ENCODE results near the gene TMEM151B.

The TMEM151B gene

DNA sequence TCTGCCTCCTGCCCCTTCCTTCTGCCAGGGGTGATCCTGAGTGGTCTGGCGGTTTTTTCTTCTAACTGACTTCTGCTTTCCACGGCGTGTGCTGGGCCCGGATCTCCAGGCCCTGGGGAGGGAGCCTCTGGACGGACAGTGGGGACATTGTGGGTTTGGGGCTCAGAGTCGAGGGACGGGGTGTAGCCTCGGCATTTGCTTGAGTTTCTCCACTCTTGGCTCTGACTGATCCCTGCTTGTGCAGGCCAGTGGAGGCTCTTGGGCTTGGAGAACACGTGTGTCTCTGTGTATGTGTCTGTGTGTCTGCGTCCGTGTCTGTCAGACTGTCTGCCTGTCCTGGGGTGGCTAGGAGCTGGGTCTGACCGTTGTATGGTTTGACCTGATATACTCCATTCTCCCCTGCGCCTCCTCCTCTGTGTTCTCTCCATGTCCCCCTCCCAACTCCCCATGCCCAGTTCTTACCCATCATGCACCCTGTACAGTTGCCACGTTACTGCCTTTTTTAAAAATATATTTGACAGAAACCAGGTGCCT is 36.6 kb upstream of the TMEM151B start:
- peak overlapping the region; percentile 49 to 58 for H3K9ac ChIP-seq (ENCODE audit: low read length in 2 of 2)
- H3K36me3 ChIP-seq (ENCODE audit: control insufficient read depth in 2 of 2, insufficient read depth in 2 of 2, low read length in 2 of 2), result peaks cover 22 to 38% of the 10 kb centered on the region in 2 donors
- peaks cover 91% of the 10 kb centered on the region for H3K4me1 ChIP-seq (ENCODE audit: control insufficient read depth, insufficient read depth, low read length)
- H3K27me3 ChIP-seq (ENCODE audit: control insufficient read depth in 1 of 2, insufficient read depth in 2 of 2, low read length in 2 of 2), result no peaks in the 10 kb centered on the region
- peak overlapping the region; percentile 32 to 35 for H3K4me3 ChIP-seq (ENCODE audit: low read length in 2 of 2)
- peak overlapping the region; percentile 97 for H3K27ac ChIP-seq (ENCODE audit: low read length)
- no peaks in the 10 kb centered on the region for H3K9me3 ChIP-seq (ENCODE audit: control insufficient read depth in 2 of 2, low read length in 2 of 2)

DNA sequence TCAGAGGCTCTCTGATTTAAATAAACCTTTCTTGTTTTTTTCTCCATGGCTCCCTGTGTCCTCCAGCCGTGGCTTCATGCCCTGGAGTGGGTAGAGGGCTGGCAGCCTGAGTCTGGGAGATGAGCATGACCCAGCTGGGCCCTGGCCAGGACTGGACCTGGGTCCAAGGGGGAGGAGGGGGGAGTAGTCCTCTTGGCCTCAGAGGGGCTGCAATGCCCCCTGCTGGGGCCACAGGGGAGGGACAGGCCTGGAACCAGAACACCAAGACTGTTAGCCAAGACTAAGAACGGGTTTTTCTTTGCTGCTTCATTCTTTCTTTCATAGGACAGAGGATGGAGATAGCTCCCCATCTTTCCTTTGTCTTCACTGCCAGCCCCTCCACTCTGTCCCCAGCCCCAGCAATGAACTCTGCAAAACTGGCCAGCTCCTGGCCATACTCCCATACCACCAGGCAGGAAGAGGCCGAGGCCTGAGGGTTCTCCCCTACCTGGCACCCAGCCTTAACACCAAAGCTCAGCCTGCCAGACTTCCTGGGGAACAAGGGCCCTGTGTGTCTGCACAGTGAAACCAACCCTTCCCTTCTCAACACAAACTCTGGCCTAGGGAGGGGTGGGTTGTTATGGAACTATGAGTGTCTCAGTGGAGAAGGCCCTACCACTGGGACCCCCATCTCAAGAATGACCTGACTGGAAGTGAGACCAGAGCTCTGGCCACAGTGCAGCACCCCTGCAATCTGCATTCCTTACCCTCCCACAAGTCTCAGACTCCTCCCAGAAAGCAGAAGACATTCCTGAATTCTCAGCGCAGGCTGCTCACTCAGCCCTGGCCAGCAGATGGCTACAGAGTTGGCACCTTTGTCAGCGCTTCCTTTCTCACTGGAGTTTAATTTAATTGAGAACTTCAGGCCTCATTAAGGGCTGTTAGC is 35.9 kb upstream of the TMEM151B start:
- Histone ChIP-seq H3K36me3 (ENCODE audit: control insufficient read depth in 2 of 2, insufficient read depth in 2 of 2, low read length in 2 of 2) (peaks cover 22 to 34% of the 10 kb centered on the region in 2 donors), H3K4me3 (ENCODE audit: low read length in 2 of 2) (peak overlapping the region; percentile 18 to 52), H3K27me3 (ENCODE audit: control insufficient read depth in 1 of 2, insufficient read depth in 2 of 2, low read length in 2 of 2) (no peaks in the 10 kb centered on the region), H3K27ac (ENCODE audit: low read length) (peak overlapping the region; percentile 97), H3K9me3 (ENCODE audit: control insufficient read depth in 2 of 2, low read length in 2 of 2) (no peaks in the 10 kb centered on the region), H3K4me1 (ENCODE audit: control insufficient read depth, insufficient read depth, low read length) (peaks cover 85% of the 10 kb centered on the region), H3K9ac (ENCODE audit: low read length in 2 of 2) (peak overlapping the region; percentile 42 to 68)

DNA sequence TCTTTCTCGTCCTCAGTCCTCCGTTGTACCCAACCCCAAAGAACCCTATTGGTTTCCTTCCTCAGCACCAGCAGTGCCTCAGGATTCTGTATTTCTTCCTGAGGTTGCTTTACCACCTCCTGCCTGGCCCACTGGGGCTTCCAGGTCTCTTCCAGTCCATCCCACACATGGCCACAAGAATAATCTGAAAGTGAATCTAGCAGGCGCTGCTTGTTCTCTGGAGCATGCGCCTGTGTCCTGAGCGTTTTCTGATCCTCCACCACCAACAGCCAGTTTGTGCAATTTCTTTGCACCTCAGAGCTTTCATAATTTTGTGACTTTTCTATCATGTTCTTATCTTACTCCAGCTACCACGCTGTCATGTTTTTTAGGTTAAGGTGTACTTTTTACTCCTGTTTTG is 35.0 kb upstream of the TMEM151B start:
- Histone ChIP-seq H3K27ac (ENCODE audit: low read length) (peak overlapping the region; percentile 97), H3K9ac (ENCODE audit: low read length in 2 of 2) (peak overlapping the region; percentile 42 to 68), H3K4me1 (ENCODE audit: control insufficient read depth, insufficient read depth, low read length) (peaks cover 76% of the 10 kb centered on the region), H3K9me3 (ENCODE audit: control insufficient read depth in 2 of 2, low read length in 2 of 2) (no peaks in the 10 kb centered on the region), H3K27me3 (ENCODE audit: control insufficient read depth in 1 of 2, insufficient read depth in 2 of 2, low read length in 2 of 2) (no peaks in the 10 kb centered on the region), H3K4me3 (ENCODE audit: low read length in 2 of 2) (peak overlapping the region in 1 of 2 donors; percentile 52), H3K36me3 (ENCODE audit: control insufficient read depth in 2 of 2, insufficient read depth in 2 of 2, low read length in 2 of 2) (peaks cover 14 to 26% of the 10 kb centered on the region in 2 donors)

DNA sequence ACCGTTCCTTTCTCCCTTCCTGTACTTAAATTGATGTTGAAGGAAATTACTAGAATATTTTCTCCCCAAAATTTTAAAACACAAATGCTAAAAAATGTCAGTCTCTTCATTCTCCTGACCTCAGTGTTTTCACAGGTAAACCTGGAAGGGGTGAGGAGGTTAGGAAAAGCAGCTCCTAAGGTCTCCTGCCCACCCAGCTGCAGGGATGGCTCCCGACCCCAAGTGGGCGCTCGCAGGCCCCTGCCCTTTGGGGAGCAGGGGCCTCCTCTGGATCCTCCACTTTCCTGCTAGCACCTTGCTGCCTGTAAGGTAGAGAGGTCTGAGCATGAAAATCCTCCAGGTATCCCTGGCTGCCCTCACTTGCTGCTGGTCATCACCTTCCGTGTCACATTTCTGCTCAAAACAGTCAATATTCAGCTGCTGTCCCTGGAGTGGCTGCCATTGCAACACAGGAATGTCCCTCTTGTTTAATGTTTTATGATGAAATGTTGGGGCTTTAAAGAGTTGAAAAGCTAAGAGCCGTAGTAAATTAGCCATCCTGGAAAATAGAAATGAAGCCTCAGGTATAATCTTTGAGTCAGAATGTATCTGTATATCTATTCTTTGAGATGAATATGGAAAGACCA is 34.2 kb upstream of the TMEM151B start:
- H3K27me3 ChIP-seq (ENCODE audit: control insufficient read depth in 1 of 2, insufficient read depth in 2 of 2, low read length in 2 of 2), result no peaks in the 10 kb centered on the region
- H3K36me3 ChIP-seq (ENCODE audit: control insufficient read depth in 2 of 2, insufficient read depth in 2 of 2, low read length in 2 of 2), result peaks cover 12 to 22% of the 10 kb centered on the region in 2 donors
- peak overlapping the region; percentile 97 for H3K27ac ChIP-seq (ENCODE audit: low read length)
- H3K9me3 ChIP-seq (ENCODE audit: control insufficient read depth in 2 of 2, low read length in 2 of 2), result no peaks in the 10 kb centered on the region
- H3K9ac ChIP-seq (ENCODE audit: low read length in 2 of 2), result peak overlapping the region in 1 of 2 donors; percentile 42
- H3K4me3 ChIP-seq (ENCODE audit: low read length in 2 of 2), result no peak overlapping the region
- H3K4me1 ChIP-seq (ENCODE audit: control insufficient read depth, insufficient read depth, low read length), result peaks cover 69% of the 10 kb centered on the region

- Histone ChIP-seq H3K9ac (ENCODE audit: low read length in 2 of 2) (peak overlapping the region; percentile 80 to 85), H3K4me1 (ENCODE audit: control insufficient read depth, insufficient read depth, low read length) (peaks cover 57% of the 10 kb centered on the region), H3K4me3 (ENCODE audit: low read length in 2 of 2) (peak overlapping the region; percentile 79 to 84), H3K36me3 (ENCODE audit: control insufficient read depth in 2 of 2, insufficient read depth in 2 of 2, low read length in 2 of 2) (peaks cover 7 to 13% of the 10 kb centered on the region in 2 donors), H3K9me3 (ENCODE audit: control insufficient read depth in 2 of 2, low read length in 2 of 2) (no peaks in the 10 kb centered on the region), H3K27ac (ENCODE audit: low read length) (peak overlapping the region; percentile 97), H3K27me3 (ENCODE audit: control insufficient read depth in 1 of 2, insufficient read depth in 2 of 2, low read length in 2 of 2) (no peaks in the 10 kb centered on the region)
Observed at GRCh38 chr6:44237021-44237812, 33.0 kb upstream of the TMEM151B start.

DNA sequence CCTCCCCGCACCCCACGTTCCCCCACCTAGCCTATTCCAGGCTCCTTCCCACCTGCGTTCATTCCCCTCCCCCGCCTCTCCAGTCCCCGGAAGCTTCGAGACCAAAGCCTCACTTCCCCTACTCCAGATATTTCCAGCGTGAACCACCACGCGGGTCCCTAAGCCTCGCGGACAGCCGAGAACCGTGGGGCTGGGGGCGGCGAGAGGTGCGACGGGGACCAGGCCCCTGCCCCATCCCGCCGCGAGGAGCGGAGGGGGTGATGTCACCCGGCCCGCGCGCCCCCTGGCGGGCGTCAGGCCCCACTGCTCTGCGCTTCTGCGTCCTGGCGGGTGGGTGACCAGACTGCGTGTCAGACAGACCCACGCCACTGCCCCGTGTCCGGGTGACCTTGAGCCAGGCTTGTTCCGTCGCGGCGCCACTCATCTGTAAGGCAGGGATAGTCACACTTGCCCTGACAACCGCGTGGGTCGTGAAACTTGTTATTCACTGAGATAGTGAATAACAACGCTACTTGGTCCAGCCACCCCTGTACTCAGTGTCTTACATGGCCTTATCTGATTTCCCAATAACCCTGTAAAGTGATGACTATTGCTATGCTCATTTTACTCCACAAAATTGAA is 32.3 kb upstream of the TMEM151B start:
- H3K36me3 ChIP-seq (ENCODE audit: control insufficient read depth in 2 of 2, insufficient read depth in 2 of 2, low read length in 2 of 2), result peaks cover under 1 to 8% of the 10 kb centered on the region in 2 donors
- no peaks in the 10 kb centered on the region for H3K9me3 ChIP-seq (ENCODE audit: control insufficient read depth in 2 of 2, low read length in 2 of 2)
- H3K27ac ChIP-seq (ENCODE audit: low read length), result peak overlapping the region; percentile 97
- peak overlapping the region; percentile 79 to 84 for H3K4me3 ChIP-seq (ENCODE audit: low read length in 2 of 2)
- peak overlapping the region; percentile 80 to 85 for H3K9ac ChIP-seq (ENCODE audit: low read length in 2 of 2)
- peaks cover 50% of the 10 kb centered on the region for H3K4me1 ChIP-seq (ENCODE audit: control insufficient read depth, insufficient read depth, low read length)
- H3K27me3 ChIP-seq (ENCODE audit: control insufficient read depth in 1 of 2, insufficient read depth in 2 of 2, low read length in 2 of 2), result no peaks in the 10 kb centered on the region

DNA sequence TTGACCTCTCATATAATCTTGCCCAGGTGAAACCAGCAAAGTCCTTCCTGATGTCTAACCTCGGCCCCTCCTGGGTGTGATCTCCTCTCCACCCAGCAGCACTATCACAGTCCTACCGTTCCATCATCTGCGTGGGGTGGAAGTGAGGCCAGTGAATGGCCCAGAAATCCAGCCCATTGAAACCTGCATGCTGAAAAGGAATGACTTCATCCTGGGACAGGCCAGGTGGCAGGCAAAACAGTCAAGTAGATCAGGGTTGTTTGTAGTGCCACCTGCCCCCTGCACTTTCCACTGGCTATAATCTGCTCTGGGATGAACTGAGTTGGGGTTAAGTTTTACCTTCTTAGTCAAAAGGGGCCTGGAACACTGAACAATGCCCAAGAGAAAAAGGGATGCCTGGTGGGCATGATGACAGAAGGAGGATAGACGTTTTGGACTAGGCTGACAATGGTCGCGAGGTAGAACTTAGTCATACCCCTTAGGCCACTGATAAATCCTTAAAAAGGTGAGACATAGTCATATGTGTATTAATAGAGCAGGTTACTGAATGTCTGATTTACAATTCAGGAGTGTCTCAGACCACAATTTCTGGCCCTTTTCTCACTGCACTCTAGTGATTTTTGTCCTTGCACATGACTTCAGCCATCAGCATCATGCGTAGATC is 31.4 kb upstream of the TMEM151B start:
- Histone ChIP-seq H3K27me3 (ENCODE audit: control insufficient read depth in 1 of 2, insufficient read depth in 2 of 2, low read length in 2 of 2) (no peaks in the 10 kb centered on the region), H3K36me3 (ENCODE audit: control insufficient read depth in 2 of 2, insufficient read depth in 2 of 2, low read length in 2 of 2) (peaks cover 0 to 6% of the 10 kb centered on the region in 2 donors), H3K9ac (ENCODE audit: low read length in 2 of 2) (peak overlapping the region; percentile 13 to 85), H3K9me3 (ENCODE audit: control insufficient read depth in 2 of 2, low read length in 2 of 2) (no peaks in the 10 kb centered on the region), H3K27ac (ENCODE audit: low read length) (peak overlapping the region; percentile 97), H3K4me3 (ENCODE audit: low read length in 2 of 2) (no peak overlapping the region), H3K4me1 (ENCODE audit: control insufficient read depth, insufficient read depth, low read length) (peaks cover 41% of the 10 kb centered on the region)

DNA sequence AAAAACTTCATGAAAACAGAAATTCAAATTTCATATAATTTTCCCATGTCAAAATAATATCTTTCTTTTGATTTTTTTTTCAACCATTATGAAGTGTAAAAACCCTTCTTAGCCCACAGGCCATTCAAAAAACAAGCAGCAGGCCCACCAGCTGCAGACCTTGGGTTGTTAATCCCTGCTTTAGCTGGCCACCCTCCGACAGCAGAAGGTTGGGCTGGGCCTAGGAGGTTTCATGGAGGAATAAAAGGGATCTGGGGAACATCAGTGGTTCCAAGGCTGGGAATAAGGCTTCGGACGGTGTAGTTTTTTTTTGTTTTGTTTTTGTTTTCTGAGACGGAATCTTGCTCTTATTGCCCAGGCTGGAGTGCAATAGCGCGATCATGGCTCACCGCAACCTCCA is 26.9 kb upstream of the TMEM151B start:
- Histone ChIP-seq H3K27ac (ENCODE audit: low read length) (no peak overlapping the region), H3K36me3 (ENCODE audit: control insufficient read depth in 2 of 2, insufficient read depth in 2 of 2, low read length in 2 of 2) (no peaks in the 10 kb centered on the region), H3K4me3 (ENCODE audit: low read length in 2 of 2) (no peak overlapping the region), H3K4me1 (ENCODE audit: control insufficient read depth, insufficient read depth, low read length) (peaks cover 18% of the 10 kb centered on the region), H3K27me3 (ENCODE audit: control insufficient read depth in 1 of 2, insufficient read depth in 2 of 2, low read length in 2 of 2) (no peaks in the 10 kb centered on the region), H3K9me3 (ENCODE audit: control insufficient read depth in 2 of 2, low read length in 2 of 2) (no peaks in the 10 kb centered on the region), H3K9ac (ENCODE audit: low read length in 2 of 2) (no peak overlapping the region)

- H3K27me3 ChIP-seq (ENCODE audit: control insufficient read depth in 1 of 2, insufficient read depth in 2 of 2, low read length in 2 of 2), result no peaks in the 10 kb centered on the region
- peak overlapping the region; percentile 96 for H3K27ac ChIP-seq (ENCODE audit: low read length)
- peak overlapping the region; percentile 92 to 100 for H3K4me3 ChIP-seq (ENCODE audit: low read length in 2 of 2)
- H3K9me3 ChIP-seq (ENCODE audit: control insufficient read depth in 2 of 2, low read length in 2 of 2), result no peaks in the 10 kb centered on the region
- peaks cover 18 to 19% of the 10 kb centered on the region in 2 donors for H3K36me3 ChIP-seq (ENCODE audit: control insufficient read depth in 2 of 2, insufficient read depth in 2 of 2, low read length in 2 of 2)
- peaks cover 32% of the 10 kb centered on the region for H3K4me1 ChIP-seq (ENCODE audit: control insufficient read depth, insufficient read depth, low read length)
- H3K9ac ChIP-seq (ENCODE audit: low read length in 2 of 2), result peak overlapping the region; percentile 71 to 100
Observed at GRCh38 chr6:44245391-44245911, 24.8 kb upstream of the TMEM151B start.

All from stomach smooth muscle (tissue), 2 donors.